K562 (cell line): Measurements from ENCODE around the gene YPEL5. TPM values are rescaled to one million over a fixed set of nuclear protein-coding genes. Genes with fewer than 3 reads are reported as not detected.

Experiments
- ATAC-seq: fragments of 200-7000 bp; cut with Tn5 transposase; 3 replicates; pipeline ENCODE4 v1.9.1; 2020; ENCODE audit warnings: moderate library complexity
- BruUV-seq: library from RNA; stranded (reverse); fragments of 400-500 nt; replicated peaks from 2 replicates; lab custom pipeline; 2021; lab: Mats Ljungman, UMichigan
- CTCF ChIA-PET: fragments of 300-600 bp; formaldehyde crosslinking; extraction: SDS; loops from one replicate; lab custom pipeline; 2021; ENCODE audit warnings: low intra/inter-chr PET ratio; lab: Yijun Ruan, JAX
- POLR2A ChIA-PET: fragments of 300-600, 350-650 bp; sonication (Branson Sonifier 250); formaldehyde crosslinking; extraction: SDS; loops from one replicate; lab custom pipeline; 2021; ENCODE audit warnings: antibody characterized with exemption, inconsistent platforms; lab: Yijun Ruan, JAX
- DNase-seq, 4 experiments: peaks; one replicate each; pipeline versions ENCODE4 v3.0.0 to v3.0.0-alpha.2; 2011 to 2018; ENCODE audit warnings: low spot score in 3 of 4, mixed read lengths in 3 of 4; ENCODE audit errors: extremely low read depth in 1 of 4
- FAIRE-seq: peaks from 2 replicates; lab custom pipeline; 2011; peaks lifted over from hg19 to GRCh38; lab: Jason Lieb, UNC
- H2AFZ ChIP-seq: 2 replicates; pipeline ENCODE4 v1.6.0; 2011; ENCODE audit warnings: low read depth, low read length, control low read depth, inconsistent platforms
- H3K27ac ChIP-seq: fragments of 200-600 bp; 3 replicates; pipeline ENCODE4 v1.8.0; 2011; ENCODE audit warnings: low read depth, mild to moderate bottlenecking, control low read depth, inconsistent platforms, low read length, moderate library complexity, mixed read lengths; ENCODE audit errors: extremely low read depth
- H3K27me3 ChIP-seq, 2 experiments: fragments of 300-600 bp in 1 of 2; 2 replicates in 1 of 2; 3 replicates in 1 of 2; pipeline versions ENCODE4 v1.6.0 to v1.8.0; 2011; ENCODE audit warnings: inconsistent platforms in 2 of 2, low read length in 2 of 2, mild to moderate bottlenecking in 1 of 2, mixed read lengths in 1 of 2, moderate library complexity in 1 of 2; ENCODE audit not compliant: control insufficient read depth in 2 of 2, insufficient read depth in 2 of 2
- H3K36me3 ChIP-seq: fragments of 300-600 bp; 3 replicates; pipeline ENCODE4 v1.8.0; 2011; ENCODE audit warnings: mild to moderate bottlenecking, low read length, inconsistent platforms; ENCODE audit not compliant: control insufficient read depth, insufficient read depth
- H3K4me1 ChIP-seq, 2 experiments: fragments of 200-600 bp in 1 of 2; replicated peaks in 1 of 2; 2 replicates in 1 of 2; 3 replicates in 1 of 2; pipeline versions ENCODE4 v1.5.1 to v1.8.0; 2011; ENCODE audit warnings: inconsistent platforms in 2 of 2, low read length in 2 of 2, mild to moderate bottlenecking in 1 of 2, mixed read lengths in 1 of 2, moderate library complexity in 1 of 2; ENCODE audit not compliant: control insufficient read depth in 2 of 2, insufficient read depth in 2 of 2
- H3K4me2 ChIP-seq: 2 replicates; pipeline ENCODE4 v1.6.1; 2011; ENCODE audit warnings: low read length, control low read depth, inconsistent platforms, mixed read lengths; ENCODE audit not compliant: insufficient read depth
- H3K4me3 ChIP-seq: fragments of 200-600 bp; sonication (generic), shearing (Covaris generic); 2 replicates; pipeline ENCODE4 v1.5.1; 2016; ENCODE audit warnings: control low read depth, inconsistent platforms
- H3K79me2 ChIP-seq: fragments of 200-600 bp; 3 replicates; pipeline ENCODE4 v1.8.0; 2011; ENCODE audit warnings: low read length, inconsistent platforms; ENCODE audit not compliant: control insufficient read depth, insufficient read depth
- H3K9ac ChIP-seq, 2 experiments: 2 replicates each; pipeline versions ENCODE4 v1.6.0 to v1.6.1; 2011; ENCODE audit warnings: low read depth in 2 of 2, low read length in 2 of 2, control low read depth in 1 of 2, inconsistent platforms in 1 of 2, mild to moderate bottlenecking in 1 of 2, mixed read lengths in 1 of 2; ENCODE audit not compliant: insufficient read depth in 1 of 2
- H3K9me1 ChIP-seq: one replicate; pipeline ENCODE4 v1.6.0; 2011; ENCODE audit warnings: inconsistent platforms, mild to moderate bottlenecking, low read length, moderate library complexity; ENCODE audit not compliant: control insufficient read depth, insufficient read depth
- H3K9me3 ChIP-seq: replicated peaks from 2 replicates; pipeline ENCODE4 v1.5.1; 2011; ENCODE audit warnings: low read depth, low read length, inconsistent platforms; ENCODE audit not compliant: control insufficient read depth, insufficient read depth
- H4K20me1 ChIP-seq: replicated peaks from 2 replicates; pipeline ENCODE4 v1.6.1; 2011; ENCODE audit warnings: low read length, inconsistent platforms, mixed read lengths; ENCODE audit not compliant: control insufficient read depth, insufficient read depth
- ETS1 ChIP-seq: conservative IDR thresholded peaks from 2 replicates; pipeline ENCODE4 v1.6.1; 2011; ENCODE audit warnings: low read depth, mild to moderate bottlenecking, low read length; ENCODE audit not compliant: control insufficient read depth
- FOXA3 ChIP-seq, 2 experiments: fragments of 450-650 bp in 1 of 2; sonication (generic) in 1 of 2; formaldehyde crosslinking; IDR thresholded peaks in 1 of 2; conservative IDR thresholded peaks in 1 of 2; 2 replicates each; pipeline versions ENCODE4 v1.4.0 to v1.8.0; 2020 to 2022; ENCODE audit warnings: mild to moderate bottlenecking in 2 of 2, missing genetic modification reagents in 1 of 2
- MTA1 ChIP-seq: fragments of 450-650 bp; IDR thresholded peaks from 2 replicates; pipeline ENCODE4 v1.6.1; 2017; ENCODE audit warnings: borderline replicate concordance
- RCOR1 ChIP-seq, 2 experiments: IDR thresholded peaks; 2 replicates each; pipeline ENCODE4 v1.6.1; 2012; ENCODE audit warnings: low read depth in 2 of 2, low read length in 2 of 2, borderline replicate concordance in 1 of 2, improper control_type of control experiment in 1 of 2
- TEAD1 ChIP-seq, 2 experiments: fragments of 450-650 bp in 1 of 2; sonication (generic) in 1 of 2; formaldehyde crosslinking; IDR thresholded peaks; 2 replicates each; pipeline versions ENCODE4 v1.4.0 to v1.8.0; 2020 to 2022; ENCODE audit warnings: mild to moderate bottlenecking in 2 of 2, missing genetic modification reagents in 1 of 2
- ZNF592 ChIP-seq: fragments of 450-650 bp; IDR thresholded peaks from 2 replicates; pipeline ENCODE4 v1.6.1; 2017; ENCODE audit warnings: antibody characterized with exemption, mild to moderate bottlenecking
- WGBS: fragments of 100-300 bp; shearing (Covaris generic); methylation state at CpG from one replicate; pipeline ENCODE4 v1.1.6; 2016; ENCODE audit warnings: low coverage, mixed read lengths; ENCODE audit not compliant: insufficient coverage; ENCODE audit errors: missing lambda C conversion rate; 5-methylcytosine and 5-hydroxymethylcytosine counted together
- in situ Hi-C: fragments of 300-500 bp; cut with MboI; formaldehyde crosslinking; loops from 4 replicates; pipeline ENCODE4 v1.15.0; 2018; ENCODE audit warnings: inconsistent platforms, mixed read lengths
- intact Hi-C: fragments of 100-400 bp; cut with micrococcal nuclease; formaldehyde crosslinking; loops from 2 replicates; pipeline ENCODE4 v1.14.2; 2022
- polyA plus RNA-seq, 8 experiments: library from polyadenylated mRNA; depleted of rRNA in 4 of 8; stranded (reverse) in 5 of 8; unstranded in 3 of 8; fragments of >200 nt; fragmentation: Nextera tagmentation in 2 of 8; fragmentation: Illumina TruSeq in 1 of 8; extraction: Ambion mirVana in 2 of 8; extraction: Trizol in 1 of 8; gene quantifications; 2 replicates each; pipeline versions ENCODE4 v1.2.1 to v1.2.3, GENCODE V29; 2011 to 2014; ENCODE audit warnings: inconsistent platforms in 1 of 8, missing spikeins in 1 of 8
- total RNA-seq, 7 experiments: library from RNA; depleted of rRNA in 6 of 7; stranded (reverse); fragments of >200 nt in 6 of 7; fragmentation: Illumina TruSeq in 2 of 7; extraction: Trizol in 2 of 7; gene quantifications; 2 replicates each; pipeline versions ENCODE4 v1.2.1 to v1.2.3, GENCODE V29; 2011 to 2021; ENCODE audit warnings: low replicate concordance in 1 of 7
- TF ChIP-seq, protein P1 (sequence below): fragments of 450-650 bp; IDR thresholded peaks from 2 replicates; pipeline ENCODE4 v1.6.1; 2018; ENCODE audit warnings: mild to moderate bottlenecking, low read depth; ENCODE audit not compliant: partially characterized antibody

Gene YPEL5
- total and polyA plus RNA-seq, 9 of the 15 experiments (the other 6 are each of a cell fraction or from before 2014, with no cell fraction given) = 5.4 to 34.4 (median 12.3) TPM

GRCh38 chr2:30148850-30149249 is 2.0 kb downstream of the YPEL5 start (continued):
- TF ChIP-seq ZNF592 = 0 out of 2 replicates have a peak, but pooled peaks have one; percentile 5
- TF ChIP-seq, protein P1, sequence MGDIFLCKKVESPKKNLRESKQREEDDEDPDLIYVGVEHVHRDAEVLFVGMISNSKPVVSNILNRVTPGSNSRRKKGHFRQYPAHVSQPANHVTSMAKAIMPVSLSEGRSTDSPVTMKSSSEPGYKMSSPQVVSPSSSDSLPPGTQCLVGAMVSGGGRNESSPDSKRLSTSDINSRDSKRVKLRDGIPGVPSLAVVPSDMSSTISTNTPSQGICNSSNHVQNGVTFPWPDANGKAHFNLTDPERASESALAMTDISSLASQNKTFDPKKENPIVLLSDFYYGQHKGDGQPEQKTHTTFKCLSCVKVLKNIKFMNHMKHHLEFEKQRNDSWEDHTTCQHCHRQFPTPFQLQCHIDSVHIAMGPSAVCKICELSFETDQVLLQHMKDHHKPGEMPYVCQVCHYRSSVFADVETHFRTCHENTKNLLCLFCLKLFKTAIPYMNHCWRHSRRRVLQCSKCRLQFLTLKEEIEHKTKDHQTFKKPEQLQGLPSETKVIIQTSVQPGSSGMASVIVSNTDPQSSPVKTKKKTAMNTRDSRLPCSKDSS = no peak

GRCh38 chr2:30149513-30149912 is 2.7 kb downstream of the YPEL5 start:
- Histone ChIP-seq H3K4me2 (peak overlapping the region; percentile 42), H3K36me3 (no peaks in the 10 kb centered on the region), H3K4me3 (no peak overlapping the region), H3K4me1 (peaks cover 5 to 34% of the 10 kb centered on the region in 2 experiments), H3K27me3 (no peaks in the 10 kb centered on the region), H3K9ac (no peak overlapping the region), H4K20me1 (no peaks in the 10 kb centered on the region), H3K9me3 (no peaks in the 10 kb centered on the region), H2AFZ (no peak overlapping the region), H3K27ac (no peak overlapping the region; the same call in 2 of the 3 replicates), H3K9me1 (no peaks in the 10 kb centered on the region), H3K79me2 (no peaks in the 10 kb centered on the region)
- intact Hi-C loops (loop anchor here (5.0 kb wide), 1 partner anchor 143 kb away; no protein-coding TSS in a partner anchor), in situ Hi-C loops (no loop called here)
- ChIA-PET CTCF (no interaction called here), POLR2A (interaction anchor here (1.0 to 2.8 kb wide), 5 partner anchors 8 to 15 kb away, joined by 3 to 15 read pairs (median 4); no protein-coding TSS in a partner anchor)
- ATAC-seq = no peak
- peak in 2 of 4 experiments; percentile 50 to 53 for DNase-seq
- no TSS peak for BruUV-seq
- WGBS = under 1% methylated on average over 6 of the region's 6 CpGs
- FAIRE-seq = peak; percentile 83
- TF ChIP-seq FOXA3 (CRISPR knock-in tag; conservative IDR thresholded peaks at IDR 0.05 in 1 of 2, IDR thresholded peaks at IDR 0.05 in 1 of 2) (no peak), MTA1 (peak; percentile 53; the same call in 1 of the 2 replicates), TEAD1 (CRISPR knock-in tag; IDR thresholded peaks at IDR 0.05) (0 out of 4 replicates have a peak, but pooled peaks of 1 of the 2 experiments have one; percentile 32), RCOR1 (IDR thresholded peaks at IDR 0.05; ENCODE audit: borderline replicate concordance in 1 of 2, low read depth in 2 of 2, low read length in 2 of 2) (peak in 1 of 2 experiments; percentile 21; a peak in 1 of 4 replicates), ETS1 (no peak)
